ENCODE measurements around the gene RCCD1. TPM values are rescaled to one million over a fixed set of nuclear protein-coding genes. Genes with fewer than 3 reads are reported as not detected.
"Not testable (repeated sequence)": the region's sequence is repeated elsewhere in the genome, so short reads cannot be mapped to it uniquely, and the experiment has no call there.

The RCCD1 gene
- total RNA-seq, 1 donor from 2014 or later = 7.4 TPM

DNA sequence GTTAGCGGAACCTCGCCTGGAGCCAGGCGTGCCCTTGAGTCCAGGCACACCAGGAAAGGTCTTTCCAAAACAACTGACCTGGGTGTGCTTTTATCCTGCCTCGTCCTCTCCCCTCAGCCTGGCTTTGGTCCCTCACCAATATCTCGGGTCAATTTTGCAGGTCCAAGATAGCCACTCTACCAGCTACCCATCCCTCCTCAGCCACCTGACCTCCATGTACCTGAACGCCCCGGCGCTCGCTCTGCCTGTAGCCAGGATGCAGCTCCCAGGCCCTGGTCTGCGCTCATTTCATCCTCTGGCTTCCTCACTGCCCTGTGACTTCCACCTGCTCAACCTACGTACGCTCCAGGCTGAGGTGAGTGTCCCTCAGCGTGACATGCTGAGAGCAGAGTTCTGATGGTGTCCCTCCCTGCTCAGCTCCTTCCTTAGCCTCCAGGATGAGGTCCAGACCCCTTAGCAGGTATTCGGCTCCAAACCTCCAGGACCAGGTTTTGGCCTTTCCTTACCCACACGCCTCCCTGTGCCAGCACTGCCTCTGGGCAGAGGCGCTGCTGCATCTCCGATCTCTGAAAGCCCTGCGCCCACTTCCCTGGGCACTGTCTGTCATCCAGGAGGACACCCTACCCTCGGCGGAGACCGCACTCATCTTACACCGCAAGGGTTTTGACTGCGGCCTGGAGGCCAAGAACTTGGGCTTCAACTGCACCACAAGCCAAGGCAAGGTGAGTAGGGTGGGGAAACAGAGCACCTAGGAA lies 36.5 kb upstream of the RCCD1 start:
- DNase-seq (ENCODE audit: low read depth) = no peak

DNA sequence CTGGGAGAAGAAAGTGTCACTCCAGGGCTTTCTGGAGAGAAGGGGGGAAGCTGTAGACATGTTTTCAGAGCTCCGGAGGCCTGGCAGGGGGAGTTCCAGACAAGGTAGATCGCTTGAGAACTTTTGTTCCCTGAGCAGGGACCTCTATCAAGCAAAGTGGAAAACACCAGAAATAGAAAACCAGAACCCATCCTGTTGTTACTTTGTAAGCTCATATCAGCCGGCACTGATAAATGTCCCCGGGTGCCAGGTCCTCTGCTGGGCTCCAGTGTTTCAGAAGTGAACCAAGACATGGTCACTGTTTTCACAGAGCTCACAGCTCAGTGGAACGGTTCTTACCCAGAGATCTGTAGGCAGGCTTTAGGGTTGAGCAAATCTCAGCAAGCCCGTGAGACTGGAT lies 35.8 kb upstream of the RCCD1 start:
- no peak for DNase-seq (ENCODE audit: low read depth)

DNA sequence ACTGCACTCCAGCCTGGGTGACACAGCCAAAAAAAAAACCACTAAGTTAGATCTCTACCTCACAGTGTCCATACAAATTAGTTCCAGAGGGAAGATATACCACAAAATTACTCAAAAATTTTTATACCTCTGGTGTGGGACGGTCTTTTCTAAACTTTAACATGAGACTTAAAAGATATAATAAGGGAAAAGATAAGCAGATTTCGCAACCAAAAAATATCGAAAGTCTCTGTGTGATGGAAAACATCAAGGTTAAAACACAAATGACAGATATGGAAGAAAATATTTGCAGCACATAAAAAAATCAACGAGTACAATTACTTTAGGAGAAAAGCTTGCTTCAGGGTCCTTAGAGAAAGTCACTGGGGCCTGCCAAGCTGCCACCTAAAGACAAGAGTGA lies 32.8 kb upstream of the RCCD1 start:
- DNase-seq (ENCODE audit: low read depth) = no peak

DNA sequence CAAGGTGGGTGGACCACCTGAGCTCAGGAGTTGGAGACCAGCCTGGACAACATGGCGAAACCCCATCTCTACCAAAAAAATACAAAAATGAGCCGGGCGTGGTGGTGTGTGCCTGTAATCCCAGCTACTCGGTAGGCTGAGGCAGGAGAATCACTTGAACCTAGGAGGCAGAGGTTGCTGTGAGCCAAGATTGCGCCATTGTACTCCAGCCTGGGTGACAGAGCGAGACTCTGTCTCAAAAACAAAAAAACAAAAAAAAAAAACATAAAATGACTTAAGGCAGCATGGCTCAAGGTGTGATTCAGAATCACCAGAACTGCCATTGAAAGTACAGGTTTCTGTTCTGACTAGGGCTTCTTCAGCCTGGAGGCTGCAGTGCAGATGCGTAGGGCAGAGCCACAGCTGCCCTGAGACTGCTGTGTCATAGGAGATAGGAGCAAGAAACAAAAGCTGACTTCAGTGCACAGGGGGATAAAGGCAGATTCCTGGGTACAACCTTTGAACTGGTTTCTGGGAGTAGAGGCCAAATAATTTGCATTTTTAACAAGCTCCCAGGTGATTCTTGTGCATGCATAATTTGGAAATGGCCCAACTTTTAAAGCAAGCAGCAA lies 31.9 kb upstream of the RCCD1 start:
- DNase-seq (ENCODE audit: low read depth) = not testable (repeated sequence)

DNA sequence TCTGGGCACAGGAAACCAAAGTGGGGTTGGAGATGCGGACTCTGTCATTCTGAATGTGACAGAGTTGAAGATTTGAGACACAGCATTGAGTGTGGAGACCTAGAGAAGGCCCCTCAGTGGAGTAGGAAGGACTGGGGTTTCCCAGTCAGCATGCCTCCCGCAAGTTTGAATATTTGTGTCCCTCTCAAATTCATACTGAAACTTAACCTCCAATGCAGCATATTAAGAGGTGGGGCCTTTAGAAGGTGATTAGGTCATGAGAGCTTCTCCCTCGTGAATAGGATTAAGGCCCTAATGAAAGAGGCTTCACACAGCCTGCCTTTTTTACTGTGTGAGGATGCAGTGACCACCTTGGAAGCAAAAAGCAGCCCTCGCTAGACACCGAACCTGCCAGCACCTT lies 30.3 kb upstream of the RCCD1 start:
- DNase-seq (ENCODE audit: low read depth) = no peak

DNA sequence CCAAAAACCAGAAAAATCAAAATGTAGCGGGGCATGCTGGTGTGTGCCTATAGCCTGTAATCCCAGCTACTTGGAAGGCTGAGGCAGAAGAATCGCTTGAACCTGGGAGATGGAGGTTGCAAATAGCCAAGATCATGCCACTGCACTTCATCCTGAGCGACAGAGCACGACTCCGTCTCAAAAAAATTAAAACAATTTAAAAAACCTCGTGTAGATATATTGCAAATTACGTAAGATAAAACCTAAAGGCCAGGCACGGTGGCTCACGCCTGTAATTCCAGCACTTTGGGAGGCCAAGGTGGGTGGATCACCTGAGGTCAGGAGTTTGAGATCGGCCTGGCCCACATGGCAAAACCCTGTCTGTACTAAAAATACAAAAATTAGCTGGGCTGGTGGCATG lies 27.9 kb upstream of the RCCD1 start:
- DNase-seq (ENCODE audit: low read depth) = not testable (repeated sequence)

DNA sequence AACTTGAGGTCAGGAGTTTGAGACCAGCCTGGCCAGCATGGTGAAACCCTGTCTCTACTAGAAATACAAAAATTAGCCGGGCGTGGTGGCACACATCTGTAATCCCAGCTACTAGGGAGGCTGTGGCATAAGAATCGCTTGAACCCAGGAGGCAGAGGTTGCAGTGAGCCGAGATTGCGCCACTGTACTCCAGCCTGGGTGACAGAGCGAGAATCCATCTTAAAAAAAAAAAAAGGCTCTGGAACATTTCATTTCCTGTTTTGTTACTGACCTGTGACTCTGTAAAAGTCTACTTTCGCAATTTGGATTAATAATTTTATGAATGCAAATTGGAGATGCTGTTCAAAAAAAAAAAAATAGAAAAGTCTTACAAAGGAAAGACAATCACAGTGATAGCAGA lies 26.6 kb upstream of the RCCD1 start:
- DNase-seq (ENCODE audit: low read depth) = not testable (repeated sequence)

DNA sequence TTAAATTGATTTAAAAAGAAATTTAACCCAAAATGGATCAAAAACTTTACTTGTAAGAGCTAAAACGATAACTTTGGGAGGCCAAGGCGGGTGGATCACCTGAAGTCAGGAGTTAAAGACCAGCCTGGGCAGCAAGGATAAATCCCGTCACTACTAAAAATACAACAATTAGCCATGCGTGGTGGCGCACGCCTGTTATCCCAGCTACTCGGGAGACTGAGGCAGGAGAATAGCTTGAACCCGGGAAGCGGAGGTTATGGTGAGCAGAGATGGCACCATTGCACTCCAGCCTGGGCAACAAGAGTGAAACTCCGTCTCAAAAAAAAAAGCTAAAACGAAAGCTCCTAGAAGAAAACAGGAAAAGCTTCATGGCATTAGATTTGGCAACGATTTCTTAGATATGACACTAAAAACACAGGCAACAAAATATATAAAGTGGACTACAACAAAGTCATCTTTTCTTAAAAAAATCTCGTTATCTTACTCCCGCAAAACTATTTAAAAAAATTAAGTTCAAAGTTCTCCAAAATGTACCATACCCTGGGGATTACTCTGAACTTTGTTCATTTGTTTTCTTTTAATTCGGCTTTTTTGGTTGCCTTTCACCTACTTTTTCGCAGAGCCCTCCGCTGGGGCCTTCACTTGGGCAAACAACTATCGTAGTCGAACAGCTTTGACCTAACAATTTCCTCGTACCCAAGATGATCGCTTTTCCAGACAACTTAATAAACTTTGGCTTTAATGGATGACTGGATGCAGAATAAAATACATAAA lies 25.3 kb upstream of the RCCD1 start:
- no peak for DNase-seq (ENCODE audit: low read depth)

DNA sequence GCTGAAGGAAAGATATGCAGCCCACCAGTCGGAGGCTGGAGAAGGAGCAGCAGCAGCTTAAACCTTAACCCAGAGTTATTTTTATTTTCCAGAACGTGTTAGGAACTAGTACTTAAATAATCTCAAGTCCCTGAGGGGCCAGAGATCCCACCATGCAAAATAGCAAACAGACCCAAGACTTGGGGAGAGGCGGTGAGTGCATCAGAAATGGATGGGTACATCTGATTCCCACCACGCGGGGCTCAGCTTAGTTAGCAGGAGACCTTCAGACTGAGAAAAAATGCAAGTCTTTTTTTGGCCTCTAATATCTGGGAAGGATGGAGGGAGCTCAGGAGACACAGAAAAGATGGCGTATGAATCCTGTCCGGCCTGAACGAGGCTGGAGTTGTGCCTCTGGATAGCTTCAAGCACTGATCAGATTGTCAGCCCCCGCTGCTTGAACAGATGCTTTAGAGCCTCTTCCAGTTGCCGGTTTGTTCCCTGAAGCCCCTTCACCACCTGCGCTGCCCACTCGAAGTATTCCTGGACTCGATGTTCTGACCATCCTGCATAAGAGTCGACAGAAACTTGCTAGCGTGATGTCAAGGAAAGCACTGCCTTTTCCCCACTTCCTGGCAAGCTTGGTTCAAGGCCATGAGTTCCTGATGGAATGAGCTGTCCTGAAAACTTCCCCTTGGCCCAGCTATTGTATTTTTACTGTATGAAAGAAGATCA lies 23.7 kb upstream of the RCCD1 start:
- DNase-seq (ENCODE audit: low read depth) = no peak

DNA sequence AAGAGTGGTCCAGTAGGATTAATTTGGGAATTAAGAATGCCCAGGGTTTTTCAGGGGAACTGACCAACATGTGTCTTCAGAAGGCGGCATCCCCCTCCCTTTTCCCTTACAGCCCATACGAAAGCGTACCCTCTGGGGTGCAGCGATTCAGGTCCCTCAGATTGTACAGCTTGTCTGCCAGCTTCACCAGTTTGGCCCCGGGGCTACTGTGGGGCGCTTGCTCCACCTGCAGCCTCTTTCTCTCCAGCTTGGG lies 23.2 kb upstream of the RCCD1 start:
- no peak for DNase-seq (ENCODE audit: low read depth)

DNA sequence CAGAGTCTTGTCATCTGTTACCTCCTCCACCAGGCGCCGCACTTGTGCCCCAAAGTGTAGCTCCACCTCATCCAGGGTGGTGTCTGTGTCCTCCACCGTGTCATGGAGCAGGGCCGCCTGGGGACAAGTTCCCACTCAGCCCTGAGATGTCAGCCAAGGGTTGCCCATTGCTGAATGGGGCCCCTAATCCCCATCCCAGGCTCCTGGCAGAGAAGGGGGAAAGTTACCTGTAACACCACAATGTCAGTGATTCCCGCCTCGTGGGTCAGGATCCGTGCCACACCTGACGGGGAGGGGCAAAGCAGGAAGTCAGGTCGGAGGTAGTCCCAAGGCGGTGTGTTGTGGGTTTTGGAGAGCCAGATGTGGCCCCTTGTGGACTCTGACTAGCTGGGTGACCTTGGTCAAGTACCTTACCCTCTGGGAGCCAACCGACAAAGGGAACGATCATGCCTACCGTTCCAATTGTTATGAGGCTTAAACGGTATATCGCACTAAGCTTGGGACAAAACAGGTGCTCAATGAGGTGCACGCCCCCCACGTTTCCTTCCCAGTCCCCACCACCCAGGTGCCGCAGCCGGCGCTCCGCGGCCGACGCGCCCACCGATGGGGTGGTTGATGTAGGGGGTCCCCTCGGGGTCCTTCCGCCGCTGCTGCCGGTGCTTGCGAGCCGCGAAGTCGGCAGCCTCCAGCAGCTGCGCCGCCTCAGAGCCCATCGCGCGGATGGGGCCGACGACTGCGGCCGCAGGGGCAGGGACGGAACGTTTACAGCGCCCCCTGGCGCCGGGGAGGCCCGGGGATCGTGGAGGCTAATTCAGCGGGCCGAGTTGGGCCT lies 22.6 kb upstream of the RCCD1 start, which contains the start of gene HDDC3:
Gene HDDC3, minus strand, starts transcription at position 722 of the 832 bp plus-strand sequence. Its CDS starts 9 bp downstream, at position 713.
- peak; percentile 92 for DNase-seq (ENCODE audit: low read depth)

DNA sequence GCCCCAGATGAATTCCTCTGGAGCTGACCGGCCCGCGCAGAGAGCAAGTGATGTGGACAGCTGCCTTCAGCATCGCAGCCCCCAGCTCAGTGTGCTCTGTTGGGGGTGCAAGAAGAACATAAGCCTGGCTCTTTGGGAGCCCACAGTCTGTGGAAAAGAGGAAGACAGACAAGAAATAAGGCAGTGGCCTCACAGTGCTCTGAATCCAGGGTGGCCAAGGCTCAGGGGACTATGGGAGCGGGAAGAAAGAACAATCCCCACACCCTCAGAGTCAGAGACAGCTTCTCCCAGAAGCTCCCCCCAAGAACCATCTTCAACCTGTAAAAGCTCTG lies 22.1 kb upstream of the RCCD1 start:
- DNase-seq (ENCODE audit: low read depth) = no peak

DNA sequence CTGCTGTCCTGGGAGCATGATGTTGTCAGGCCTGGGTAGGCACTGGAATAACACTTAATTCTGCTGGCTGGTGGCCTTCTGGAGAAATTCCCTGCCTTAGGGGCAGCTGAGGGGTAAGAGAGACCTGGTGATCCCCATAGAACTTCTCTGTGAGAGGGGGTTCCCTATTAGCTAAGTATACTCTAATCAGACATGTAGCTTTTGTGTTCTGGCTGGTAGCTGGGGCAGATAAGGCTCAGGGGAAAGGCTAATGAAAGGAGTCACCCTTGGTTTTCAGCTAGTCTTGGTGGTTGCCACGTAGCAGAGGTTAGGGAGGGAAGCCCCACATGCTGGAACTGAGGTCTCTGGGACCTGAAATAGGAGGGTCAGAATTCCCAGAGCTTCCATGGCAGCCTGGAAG lies 21.4 kb upstream of the RCCD1 start:
- no peak for DNase-seq (ENCODE audit: low read depth)

DNA sequence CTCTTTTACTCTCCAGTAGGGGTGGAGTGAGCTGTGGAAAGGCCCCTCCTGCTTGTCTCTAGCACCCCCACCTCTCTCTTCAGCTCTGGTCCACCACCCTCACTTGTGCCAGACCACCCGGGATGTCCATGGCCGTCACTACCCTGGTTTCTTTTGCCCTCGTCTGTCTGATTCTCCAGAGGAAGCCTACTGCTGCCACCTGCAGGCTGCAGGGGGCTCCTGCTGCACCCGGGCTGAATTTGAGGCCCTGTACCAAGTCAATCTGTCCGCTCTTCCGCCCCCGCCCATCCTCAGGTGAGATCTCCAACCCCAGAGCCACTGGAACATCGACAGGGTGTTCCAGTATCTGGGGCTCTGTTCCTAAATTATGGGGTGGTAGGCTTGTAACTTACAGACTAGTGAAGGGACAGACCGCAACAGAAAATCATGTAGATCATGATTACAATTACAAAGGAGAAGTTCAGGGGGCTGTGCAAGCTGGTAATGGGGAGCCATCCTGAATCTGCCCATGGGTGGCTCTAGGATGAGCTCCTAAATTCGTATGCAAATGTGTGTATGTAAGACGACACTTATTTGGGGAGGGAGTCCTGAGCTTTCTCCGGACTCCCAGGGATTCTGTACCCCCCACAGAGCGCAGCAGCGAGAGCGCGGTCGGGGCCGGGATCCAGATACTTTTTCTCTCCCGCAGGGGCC lies 20.3 kb upstream of the RCCD1 start:
- peak; percentile 87 for DNase-seq (ENCODE audit: low read depth)

DNA sequence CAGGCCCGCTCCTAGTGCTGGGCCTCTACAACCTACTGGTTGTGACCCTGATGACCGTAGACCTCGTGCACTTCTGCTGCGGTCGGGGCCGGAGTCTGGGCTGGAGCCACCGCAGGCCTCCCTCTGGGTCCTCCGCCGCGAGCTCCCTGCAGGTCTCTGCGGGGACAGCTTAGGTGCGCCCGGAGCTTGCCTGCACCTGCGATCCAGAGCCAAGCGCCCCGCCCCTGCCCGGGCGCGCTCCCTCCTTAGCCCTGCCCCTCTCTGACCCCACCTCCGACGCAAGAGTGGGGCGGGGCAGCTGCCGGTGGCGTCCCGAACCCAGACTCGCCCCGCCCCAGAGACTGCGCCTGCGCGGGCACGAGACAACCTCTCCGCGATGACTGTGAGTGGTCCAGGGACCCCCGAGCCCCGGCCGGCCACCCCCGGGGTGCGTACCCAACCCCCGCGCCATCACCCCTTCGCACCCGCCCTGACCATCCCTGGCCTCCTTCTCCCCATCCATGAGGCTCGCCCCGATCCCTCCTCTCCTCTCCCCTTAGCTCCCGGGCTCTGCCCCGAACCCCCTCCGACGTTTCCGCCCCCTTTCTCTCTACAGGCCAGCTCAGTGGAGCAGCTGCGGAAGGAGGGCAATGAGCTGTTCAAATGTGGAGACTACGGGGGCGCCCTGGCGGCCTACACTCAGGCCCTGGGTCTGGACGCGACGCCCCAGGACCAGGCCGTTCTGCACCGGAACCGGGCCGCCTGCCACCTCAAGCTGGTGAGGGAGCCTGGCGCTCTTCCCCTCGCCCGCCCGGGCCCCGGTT lies 19.5 kb upstream of the RCCD1 start, which contains the start of gene UNC45A:
Gene UNC45A, plus strand, starts transcription at position 337 of the 803 bp plus-strand sequence. Its CDS starts 40 bp downstream, at position 377.
- peak; percentile 89 for DNase-seq (ENCODE audit: low read depth)

DNA sequence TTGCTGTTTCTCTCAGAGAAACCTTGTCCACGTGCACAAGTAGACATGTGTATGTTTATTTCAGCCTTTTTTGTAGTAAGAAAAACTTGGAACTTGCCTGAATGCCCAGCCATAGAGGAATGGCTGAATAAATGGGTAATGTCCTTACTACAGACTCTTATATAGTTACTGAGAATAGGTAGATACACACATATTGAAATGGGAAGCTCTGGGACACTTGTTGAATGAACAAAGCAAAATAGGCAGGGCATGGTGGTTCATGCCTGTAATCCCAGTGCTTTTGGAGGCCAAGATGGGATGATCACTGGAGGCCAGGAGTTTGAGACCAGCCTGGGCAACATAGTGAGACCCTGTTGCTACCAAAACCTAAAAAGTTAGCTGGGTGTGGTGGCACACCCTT lies 17.9 kb upstream of the RCCD1 start:
- DNase-seq (ENCODE audit: low read depth) = no peak

DNA sequence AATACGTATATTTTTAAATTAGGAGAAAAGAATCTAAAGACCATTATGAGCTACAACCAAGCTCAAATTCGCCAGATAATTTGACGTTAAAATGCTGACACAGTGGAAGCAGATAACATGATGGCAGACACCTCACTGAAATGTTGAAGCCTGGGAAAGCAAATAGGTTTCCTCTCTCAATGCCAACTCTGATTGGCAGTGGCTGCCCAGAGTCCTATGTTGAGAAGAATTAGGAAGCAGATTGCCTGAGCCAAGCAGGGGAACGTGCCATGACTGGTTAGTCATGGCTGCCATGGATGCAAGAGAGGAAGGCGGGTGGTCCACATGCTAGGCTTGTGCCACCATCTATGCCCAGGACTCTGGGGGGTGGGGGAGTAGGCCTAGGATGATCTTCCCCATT lies 16.4 kb upstream of the RCCD1 start:
- DNase-seq (ENCODE audit: low read depth) = no peak

DNA sequence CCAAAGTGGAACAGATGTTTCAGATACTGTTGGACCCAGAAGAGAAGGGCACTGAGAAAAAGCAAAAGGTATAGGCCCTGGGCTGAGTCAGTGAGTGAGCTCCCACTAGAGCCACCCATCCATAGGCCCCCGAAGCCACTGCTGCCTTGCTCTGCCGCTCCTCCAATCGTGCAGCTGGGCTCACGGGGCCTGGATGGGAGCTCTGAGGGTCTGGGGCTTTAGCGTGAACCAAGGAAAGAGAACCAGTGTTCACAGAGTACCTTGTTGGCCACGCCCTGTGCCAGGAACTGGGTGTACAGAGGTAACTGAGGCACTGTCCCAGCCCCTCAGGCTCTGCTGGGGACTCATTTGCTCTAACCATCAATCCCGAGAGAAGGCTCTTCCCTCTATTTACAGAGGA lies 14.9 kb upstream of the RCCD1 start:
- no peak for DNase-seq (ENCODE audit: low read depth)

DNA sequence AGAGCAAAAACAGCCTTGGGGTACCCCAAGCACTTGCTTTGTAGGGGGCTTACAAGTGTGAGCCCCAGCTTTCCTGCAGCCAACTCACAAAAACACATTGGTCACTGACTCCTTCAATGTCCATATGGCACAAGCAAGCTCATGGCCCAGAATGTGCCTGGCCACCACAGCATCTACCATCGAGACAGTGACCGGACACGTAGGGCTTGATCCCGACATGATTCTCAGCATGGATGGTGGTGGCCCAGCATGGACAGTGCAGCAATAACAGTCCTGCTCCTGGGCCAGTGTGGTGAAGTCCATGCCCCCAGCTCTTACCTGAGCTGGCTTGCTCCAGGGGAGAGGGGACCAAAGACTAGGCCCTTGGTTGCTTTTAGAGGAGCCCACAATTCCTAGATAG lies 13.6 kb upstream of the RCCD1 start:
- no peak for DNase-seq (ENCODE audit: low read depth)
